ENCODE measurements around the gene PGAP3. TPM values are rescaled to one million over a fixed set of nuclear protein-coding genes. Genes with fewer than 3 reads are reported as not detected.
A peak's percentile ranks its signal among the peaks of the same experiment; 100 is the strongest.

The PGAP3 gene
- total and polyA plus RNA-seq, 2 donors from 2014 or later, result 33.8 to 48.5 TPM

DNA sequence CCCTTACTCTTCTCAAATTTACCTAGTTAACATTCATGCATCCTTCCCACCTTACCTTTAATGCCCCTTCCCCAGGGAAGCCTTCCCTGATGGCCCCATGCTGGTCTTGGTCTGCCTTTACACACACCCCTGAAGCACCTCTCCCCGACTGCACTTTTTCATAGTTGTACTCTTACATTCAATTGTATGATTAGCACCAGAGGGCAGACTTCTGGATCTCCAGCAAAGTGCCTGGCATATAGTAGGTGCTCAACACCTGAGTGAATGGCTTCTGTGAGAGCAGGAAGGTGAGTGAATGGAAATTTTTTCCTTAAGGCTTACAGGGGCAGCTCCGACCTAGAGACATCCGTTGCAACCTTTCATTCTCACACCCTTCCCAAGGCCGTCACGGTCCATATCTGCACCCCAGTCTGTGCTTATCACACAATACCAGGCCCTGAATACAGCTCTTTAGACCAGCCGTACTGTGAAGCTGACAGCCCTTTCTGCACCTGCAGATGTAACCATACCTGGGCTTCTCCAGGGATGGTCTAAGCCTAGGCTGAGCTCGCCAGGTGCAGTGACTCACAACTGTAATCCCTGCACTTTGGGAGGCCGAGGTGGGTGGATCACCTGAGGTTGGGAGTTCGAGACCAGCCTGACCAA lies 4.4 kb downstream of the PGAP3 start:
- H3K27ac ChIP-seq (ENCODE audit: low read depth in 2 of 2, low read length in 2 of 2), result no peak overlapping the region
- DNase-seq (peak in 1 of 5 donors; percentile 31), FAIRE-seq (no peak)
- H3K9ac ChIP-seq (ENCODE audit: low read length in 3 of 3), result no peak overlapping the region
- peaks cover 0 to 18% (median 14%) of the 10 kb centered on the region in 3 donors for H3K4me1 ChIP-seq (ENCODE audit: control insufficient read depth in 2 of 3, insufficient read depth in 2 of 3, low read depth in 1 of 3, low read length in 3 of 3)
- peaks cover 0 to 5% (median 2%) of the 10 kb centered on the region in 3 donors for H3K36me3 ChIP-seq (ENCODE audit: control insufficient read depth in 2 of 3, insufficient read depth in 3 of 3, low read length in 3 of 3)
- H3K27me3 ChIP-seq (ENCODE audit: control insufficient read depth, insufficient read depth, low read length), result no peaks in the 10 kb centered on the region
- H3K9me3 ChIP-seq (ENCODE audit: control insufficient read depth in 2 of 3, insufficient read depth in 1 of 3, low read length in 3 of 3), result no peaks in the 10 kb centered on the region
- no peak overlapping the region for H3K4me3 ChIP-seq (ENCODE audit: low read length in 3 of 3)
- intact Hi-C loops (cut with DNase I), result no loop called here
- TF ChIP-seq, protein P1, sequence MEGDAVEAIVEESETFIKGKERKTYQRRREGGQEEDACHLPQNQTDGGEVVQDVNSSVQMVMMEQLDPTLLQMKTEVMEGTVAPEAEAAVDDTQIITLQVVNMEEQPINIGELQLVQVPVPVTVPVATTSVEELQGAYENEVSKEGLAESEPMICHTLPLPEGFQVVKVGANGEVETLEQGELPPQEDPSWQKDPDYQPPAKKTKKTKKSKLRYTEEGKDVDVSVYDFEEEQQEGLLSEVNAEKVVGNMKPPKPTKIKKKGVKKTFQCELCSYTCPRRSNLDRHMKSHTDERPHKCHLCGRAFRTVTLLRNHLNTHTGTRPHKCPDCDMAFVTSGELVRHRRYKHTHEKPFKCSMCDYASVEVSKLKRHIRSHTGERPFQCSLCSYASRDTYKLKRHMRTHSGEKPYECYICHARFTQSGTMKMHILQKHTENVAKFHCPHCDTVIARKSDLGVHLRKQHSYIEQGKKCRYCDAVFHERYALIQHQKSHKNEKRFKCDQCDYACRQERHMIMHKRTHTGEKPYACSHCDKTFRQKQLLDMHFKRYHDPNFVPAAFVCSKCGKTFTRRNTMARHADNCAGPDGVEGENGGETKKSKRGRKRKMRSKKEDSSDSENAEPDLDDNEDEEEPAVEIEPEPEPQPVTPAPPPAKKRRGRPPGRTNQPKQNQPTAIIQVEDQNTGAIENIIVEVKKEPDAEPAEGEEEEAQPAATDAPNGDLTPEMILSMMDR (IDR thresholded peaks at IDR 0.05; ENCODE audit: borderline replicate concordance, extremely low read depth, insufficient read depth), result no peak

DNA sequence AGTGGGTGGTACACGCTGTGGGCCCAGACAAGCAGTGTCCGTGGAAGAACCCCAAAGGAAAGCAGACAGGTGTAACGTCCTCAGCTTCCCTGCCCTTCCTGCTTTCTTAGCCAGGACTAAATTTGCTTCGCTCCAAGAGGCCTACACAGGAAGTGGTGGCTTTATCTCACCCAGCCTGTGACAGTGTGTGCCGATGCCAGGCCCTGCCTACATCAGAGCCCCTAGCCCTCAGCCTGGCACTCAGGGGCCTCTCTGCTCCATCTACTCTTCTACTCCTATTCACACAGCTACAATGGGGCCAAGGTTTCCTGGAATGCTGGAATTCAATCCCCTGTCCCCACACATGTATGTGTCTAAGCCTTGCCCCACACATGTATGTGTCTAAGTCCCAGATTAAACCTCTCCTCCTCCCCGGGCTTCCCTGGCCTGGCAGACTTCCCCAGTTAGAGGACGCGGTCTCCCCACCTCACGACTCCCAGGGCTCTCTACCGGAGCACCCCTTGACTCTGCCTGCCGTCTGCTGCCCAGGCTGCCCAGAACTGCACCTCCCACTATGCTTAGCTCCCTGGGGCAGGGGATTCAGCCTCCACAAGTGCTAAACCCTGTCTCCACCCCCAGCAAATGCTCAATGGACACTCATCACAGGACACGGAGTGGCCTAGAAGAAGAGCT lies 8.2 kb downstream of the PGAP3 start:
- peaks cover 0 to 42% (median 28%) of the 10 kb centered on the region in 3 donors for H3K4me1 ChIP-seq (ENCODE audit: control insufficient read depth in 2 of 3, insufficient read depth in 2 of 3, low read depth in 1 of 3, low read length in 3 of 3)
- FAIRE-seq (no peak), DNase-seq (peak in 1 of 5 donors; percentile 52)
- peak overlapping the region in 1 of 3 donors; percentile 55 for H3K9ac ChIP-seq (ENCODE audit: low read length in 3 of 3)
- no peak overlapping the region for H3K4me3 ChIP-seq (ENCODE audit: low read length in 3 of 3)
- H3K27me3 ChIP-seq (ENCODE audit: control insufficient read depth, insufficient read depth, low read length), result no peaks in the 10 kb centered on the region
- H3K9me3 ChIP-seq (ENCODE audit: control insufficient read depth in 2 of 3, insufficient read depth in 1 of 3, low read length in 3 of 3), result no peaks in the 10 kb centered on the region
- peaks cover 0 to 5% (median 2%) of the 10 kb centered on the region in 3 donors for H3K36me3 ChIP-seq (ENCODE audit: control insufficient read depth in 2 of 3, insufficient read depth in 3 of 3, low read length in 3 of 3)
- H3K27ac ChIP-seq (ENCODE audit: low read depth in 2 of 2, low read length in 2 of 2), result peak overlapping the region; percentile 48 to 67
- TF ChIP-seq, protein P1 (IDR thresholded peaks at IDR 0.05; ENCODE audit: borderline replicate concordance, extremely low read depth, insufficient read depth), result no peak
- intact Hi-C loops (cut with DNase I), result no loop called here

DNA sequence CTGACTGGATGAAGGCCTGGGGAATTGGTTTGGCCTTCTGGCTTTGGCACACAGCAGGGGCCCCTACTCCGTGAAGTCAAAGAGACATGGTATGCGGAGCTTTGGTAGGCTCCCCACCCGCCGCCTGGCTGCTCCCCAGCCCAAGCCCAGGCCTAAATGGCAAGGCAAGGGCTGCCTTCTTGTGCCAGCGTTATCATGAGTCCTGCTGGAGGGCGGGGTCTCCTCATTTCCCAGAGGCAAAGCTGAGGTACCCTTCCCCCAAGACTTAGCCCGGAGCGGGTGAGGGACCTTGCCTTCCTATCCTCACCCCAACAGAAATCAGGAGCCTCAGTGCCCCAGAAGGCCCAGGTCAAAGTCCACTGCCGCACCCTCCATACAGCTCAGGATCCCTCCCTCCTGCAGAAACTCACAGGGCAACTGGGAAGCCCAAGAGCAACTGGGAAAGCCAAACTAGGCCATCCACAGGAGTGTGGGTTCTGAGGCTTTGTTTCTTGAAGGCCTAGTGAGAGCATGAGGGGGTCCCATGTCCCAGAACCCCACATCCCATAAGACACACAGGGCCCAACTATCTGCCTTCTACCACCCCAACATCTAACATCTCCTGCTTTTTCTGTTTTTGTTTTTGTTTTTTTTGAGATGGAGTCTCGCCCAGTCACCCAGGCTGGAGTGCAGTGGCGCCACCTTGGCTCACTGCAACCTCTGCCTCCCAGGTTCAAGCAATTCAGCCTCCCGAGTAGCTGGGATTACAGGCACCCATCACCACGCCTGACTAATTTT lies 9.3 kb downstream of the PGAP3 start:
- intact Hi-C loops (cut with DNase I), result no loop called here
- TF ChIP-seq, protein P1 (IDR thresholded peaks at IDR 0.05; ENCODE audit: borderline replicate concordance, extremely low read depth, insufficient read depth), result no peak
- no peaks in the 10 kb centered on the region for H3K9me3 ChIP-seq (ENCODE audit: control insufficient read depth in 2 of 3, insufficient read depth in 1 of 3, low read length in 3 of 3)
- DNase-seq (peak in 2 of 5 donors; percentile 43 to 66), FAIRE-seq (no peak)
- H3K9ac ChIP-seq (ENCODE audit: low read length in 3 of 3), result no peak overlapping the region
- no peaks in the 10 kb centered on the region for H3K27me3 ChIP-seq (ENCODE audit: control insufficient read depth, insufficient read depth, low read length)
- no peak overlapping the region for H3K4me3 ChIP-seq (ENCODE audit: low read length in 3 of 3)
- H3K27ac ChIP-seq (ENCODE audit: low read depth in 2 of 2, low read length in 2 of 2), result peak overlapping the region; percentile 70 to 91
- H3K36me3 ChIP-seq (ENCODE audit: control insufficient read depth in 2 of 3, insufficient read depth in 3 of 3, low read length in 3 of 3), result peaks cover 0 to 5% (median 2%) of the 10 kb centered on the region in 3 donors
- peaks cover 0 to 47% (median 32%) of the 10 kb centered on the region in 3 donors for H3K4me1 ChIP-seq (ENCODE audit: control insufficient read depth in 2 of 3, insufficient read depth in 2 of 3, low read depth in 1 of 3, low read length in 3 of 3)

Data from kidney (tissue), 14 donors.